Gastroesophageal sphincter (tissue), 4 donors: ENCODE data around the gene ALG13. TPM values are rescaled to one million over a fixed set of nuclear protein-coding genes. Genes with fewer than 3 reads are reported as not detected.
"Not testable (repeated sequence)": the region's sequence is repeated elsewhere in the genome, so short reads cannot be mapped to it uniquely, and the experiment has no call there.

Source experiments
- ATAC-seq: fragments of 150-250 bp; one replicate; pipeline ENCODE4 v1.9.1; 2016; ENCODE audit warnings: mild to moderate bottlenecking, moderate library complexity
- H3K27ac ChIP-seq, 4 donors: fragments of 200-600 bp; sonication (generic) in 3 of 4; 1 replicate in 3 of 4; 2 replicates in 1 of 4; pipeline ENCODE4 v1.5.1; 2016 to 2019
- H3K27me3 ChIP-seq: fragments of 200-600 bp; sonication (generic); one replicate; pipeline ENCODE4 v1.5.1; 2019
- H3K36me3 ChIP-seq, 2 donors: fragments of 200-600 bp; sonication (generic); one replicate each; pipeline ENCODE4 v1.5.1; 2019; ENCODE audit warnings: control low read depth in 1 of 2
- H3K4me1 ChIP-seq, 3 donors: fragments of 200-600 bp; sonication (generic); 1 replicate in 2 of 3; 2 replicates in 1 of 3; pipeline ENCODE4 v1.5.1; 2016 to 2019; ENCODE audit warnings: control low read depth in 2 of 3
- H3K4me3 ChIP-seq, 2 donors: fragments of 200-600 bp; sonication (generic); one replicate each; pipeline ENCODE4 v1.5.1; 2019; ENCODE audit warnings: mild to moderate bottlenecking in 1 of 2, moderate library complexity in 1 of 2
- H3K9me3 ChIP-seq, 3 donors: fragments of 200-600 bp; sonication (generic); one replicate each; pipeline ENCODE4 v1.5.1; 2017 to 2019; ENCODE audit warnings: control low read depth in 2 of 3
- CTCF ChIP-seq, 4 experiments: fragments of 200-600 bp in 2 of 4; fragments of 450-650 bp in 2 of 4; sonication (generic) in 1 of 4; IDR thresholded peaks; one replicate each; pipeline ENCODE4 v1.5.1; 2017 to 2019; ENCODE audit warnings: antibody characterized with exemption in 4 of 4, mild to moderate bottlenecking in 2 of 4, moderate library complexity in 2 of 4
- EP300 ChIP-seq: sonication (generic); formaldehyde crosslinking; IDR thresholded peaks from one replicate; pipeline ENCODE4 v1.6.1; 2017; ENCODE audit warnings: antibody characterized with exemption, mild to moderate bottlenecking
- POLR2A ChIP-seq, 2 donors: fragments of 450-650 bp; IDR thresholded peaks; one replicate each; pipeline ENCODE4 v1.6.1; 2017; ENCODE audit warnings: antibody characterized with exemption in 2 of 2, mild to moderate bottlenecking in 2 of 2, moderate library complexity in 1 of 2
- POLR2AphosphoS5 ChIP-seq: sonication (generic); formaldehyde crosslinking; IDR thresholded peaks from one replicate; pipeline ENCODE4 v1.6.1; 2017; ENCODE audit warnings: antibody characterized with exemption
- WGBS, 2 donors: methylation state at CpG; one replicate each; pipeline ENCODE4 v1.1.5; 2018; ENCODE audit warnings: low coverage in 1 of 2; 5-methylcytosine and 5-hydroxymethylcytosine counted together
- small RNA-seq, 4 donors: library from RNA; depleted of rRNA; stranded (forward); fragments of <200 nt; gene quantifications; one replicate each; pipeline ENCODE3, GENCODE V24; 2016
- total RNA-seq, 4 donors: library from RNA; depleted of rRNA; stranded (reverse); fragments of >200 nt; gene quantifications; one replicate each; pipeline ENCODE4 v1.1.0, GENCODE V29; 2016

Gene ALG13
- total RNA-seq, 4 donors from 2014 or later: 34.6 to 62.4 (median 49.9) TPM

DNA sequence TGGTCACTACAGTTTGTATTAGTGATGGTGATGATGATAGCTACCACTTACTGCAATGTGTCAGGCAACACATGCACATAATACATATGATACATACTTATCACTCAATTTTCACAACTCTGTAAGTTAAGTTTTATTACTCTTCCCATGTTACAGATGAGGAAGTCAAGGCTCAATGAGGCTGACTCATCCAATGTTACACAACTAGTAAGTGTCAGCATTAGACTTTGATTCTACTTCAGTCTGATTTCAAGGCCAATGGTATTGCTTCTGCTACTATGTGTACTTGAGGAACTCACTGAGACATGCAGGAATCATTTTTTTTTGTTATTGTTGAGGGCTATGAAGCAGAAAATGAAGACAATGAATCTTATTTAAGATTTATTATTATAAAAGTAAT is 98.6 kb downstream of the ALG13 start:
- no peak overlapping the region for H3K4me3 ChIP-seq
- H3K9me3 ChIP-seq: no peaks in the 10 kb centered on the region
- H3K27ac ChIP-seq: no peak overlapping the region
- no peak for TF ChIP-seq EP300
- TF ChIP-seq POLR2A (IDR thresholded peaks at IDR 0.05): no peak
- no peak for TF ChIP-seq CTCF (IDR thresholded peaks at IDR 0.05)
- TF ChIP-seq POLR2AphosphoS5: no peak
- ATAC-seq: no peak
- H3K4me1 ChIP-seq: no peaks in the 10 kb centered on the region
- no peaks in the 10 kb centered on the region for H3K27me3 ChIP-seq
- H3K36me3 ChIP-seq: no peaks in the 10 kb centered on the region

GRCh38 chrX:111784667-111785066 is 103.7 kb downstream of the ALG13 start:
- Histone ChIP-seq H3K27ac (no peak overlapping the region), H3K4me1 (no peaks in the 10 kb centered on the region), H3K4me3 (no peak overlapping the region), H3K9me3 (no peaks in the 10 kb centered on the region), H3K36me3 (no peaks in the 10 kb centered on the region), H3K27me3 (no peaks in the 10 kb centered on the region)
- ATAC-seq: no peak
- TF ChIP-seq POLR2AphosphoS5: no peak
- no peak for TF ChIP-seq CTCF (IDR thresholded peaks at IDR 0.05)
- TF ChIP-seq EP300: no peak
- 60% methylated on average over 1 of the region's 7 CpGs; no CpG with 5 or more reads in 1 of the 2 donors for WGBS, 2 donors

- H3K9me3 ChIP-seq: peaks cover 0 to 12% (median 0%) of the 10 kb centered on the region in 3 donors
- H3K4me1 ChIP-seq, H3K27ac ChIP-seq, H3K4me3 ChIP-seq, H3K27me3 ChIP-seq, H3K36me3 ChIP-seq, ATAC-seq: not testable (repeated sequence)
- WGBS, 2 donors: no CpG with 5 or more reads among the region's 1 CpG
These were observed 109.1 kb downstream of the ALG13 start for GRCh38 chrX:111790054-111790453.

Small RNA genes lying within 50 kb of the gene (small RNA-seq; reads per million reads assigned to genes)
- 0 reads per million in 4 donors for gene RNA5SP512

Other genes starting within 250 kb of the ALG13 start
- gene SERTM2, start 169.5 kb upstream of the ALG13 start, total RNA-seq: 1 to 10 TPM in 1 of 4 donors, not detected in 3; 5.7 TPM
- not detected for gene TRPC5OS, start 195.0 kb downstream of the ALG13 start, total RNA-seq